Measurements from ENCODE around the gene CDK11B.

GRCh38 chr1:1629430-1630190, 29.2 kb downstream of the CDK11B start:
- no peak for TF ChIP-seq CTCF (conservative IDR thresholded peaks at IDR 0.05; ENCODE audit: low read depth in 2 of 2)
- no peak for TF ChIP-seq ZNF114 (CRISPR knock-in tag; IDR thresholded peaks at IDR 0.05)
- no peak for TF ChIP-seq EZH2 (IDR thresholded peaks at IDR 0.05; ENCODE audit: low read depth, unreplicated experiment)
- TF ChIP-seq CREB1 (CRISPR knock-in tag; IDR thresholded peaks at IDR 0.05; ENCODE audit: low read depth), result no peak
- no peak for TF ChIP-seq NANOG (IDR thresholded peaks at IDR 0.05; ENCODE audit: borderline replicate concordance)
- no peak for TF ChIP-seq ETS1 (IDR thresholded peaks at IDR 0.05)
- TF ChIP-seq POLR2AphosphoS5 (IDR thresholded peaks at IDR 0.05; ENCODE audit: low read depth), result no peak; the same call in 1 of the 2 replicates
- TF ChIP-seq EZH2phosphoT487 (IDR thresholded peaks at IDR 0.05; ENCODE audit: unreplicated experiment), result no peak
- no peak for TF ChIP-seq JUNB (IDR thresholded peaks at IDR 0.05; ENCODE audit: unreplicated experiment)
- no peak for TF ChIP-seq REST (IDR thresholded peaks at IDR 0.05; ENCODE audit: unreplicated experiment)
- no peak for TF ChIP-seq ZNF331 (CRISPR knock-in tag; IDR thresholded peaks at IDR 0.05; ENCODE audit: low read depth)
- no peak for TF ChIP-seq STAT1 (IDR thresholded peaks at IDR 0.05; ENCODE audit: unreplicated experiment)
- TF ChIP-seq ZNF462 (CRISPR knock-in tag; IDR thresholded peaks at IDR 0.05), result no peak
